Measurements from ENCODE around the gene STH.

Gene STH

GRCh38 chr17:46031920-46032319, 32.9 kb downstream of the STH start:
- H2AFZ ChIP-seq (ENCODE audit: low read depth, low read length) = no peak overlapping the region
- peaks cover 83% of the 10 kb centered on the region for H3K36me3 ChIP-seq (ENCODE audit: insufficient read depth, low read length)
- H3K4me3 ChIP-seq (ENCODE audit: low read length) = no peak overlapping the region
- H3K27me3 ChIP-seq (ENCODE audit: insufficient read depth, low read length) = no peaks in the 10 kb centered on the region
- H3K4me1 ChIP-seq (ENCODE audit: insufficient read depth, low read length) = no peaks in the 10 kb centered on the region
- H3K9me3 ChIP-seq (ENCODE audit: low read length) = no peaks in the 10 kb centered on the region

GRCh38 chr17:46032909-46033308, 33.9 kb downstream of the STH start:
- Histone ChIP-seq H2AFZ (ENCODE audit: low read depth, low read length) (no peak overlapping the region), H3K36me3 (ENCODE audit: insufficient read depth, low read length) (peaks cover 88% of the 10 kb centered on the region), H3K27me3 (ENCODE audit: insufficient read depth, low read length) (no peaks in the 10 kb centered on the region), H3K4me1 (ENCODE audit: insufficient read depth, low read length) (no peaks in the 10 kb centered on the region), H3K9me3 (ENCODE audit: low read length) (no peaks in the 10 kb centered on the region), H3K4me3 (ENCODE audit: low read length) (no peak overlapping the region)

GRCh38 chr17:46033392-46033791, 34.3 kb downstream of the STH start:
- Histone ChIP-seq H3K27me3 (ENCODE audit: insufficient read depth, low read length) (no peaks in the 10 kb centered on the region), H3K9me3 (ENCODE audit: low read length) (no peaks in the 10 kb centered on the region), H3K4me3 (ENCODE audit: low read length) (no peak overlapping the region), H3K36me3 (ENCODE audit: insufficient read depth, low read length) (peaks cover 88% of the 10 kb centered on the region), H2AFZ (ENCODE audit: low read depth, low read length) (no peak overlapping the region), H3K4me1 (ENCODE audit: insufficient read depth, low read length) (no peaks in the 10 kb centered on the region)

GRCh38 chr17:46035112-46035818, 36.2 kb downstream of the STH start:
- no peaks in the 10 kb centered on the region for H3K27me3 ChIP-seq (ENCODE audit: insufficient read depth, low read length)
- H3K36me3 ChIP-seq (ENCODE audit: insufficient read depth, low read length) = peaks cover 98% of the 10 kb centered on the region
- no peak overlapping the region for H3K4me3 ChIP-seq (ENCODE audit: low read length)
- no peak overlapping the region for H2AFZ ChIP-seq (ENCODE audit: low read depth, low read length)
- no peaks in the 10 kb centered on the region for H3K9me3 ChIP-seq (ENCODE audit: low read length)
- no peaks in the 10 kb centered on the region for H3K4me1 ChIP-seq (ENCODE audit: insufficient read depth, low read length)

GRCh38 chr17:46036491-46036890, 37.4 kb downstream of the STH start:
- Histone ChIP-seq H3K4me1 (ENCODE audit: insufficient read depth, low read length) (no peaks in the 10 kb centered on the region), H2AFZ (ENCODE audit: low read depth, low read length) (no peak overlapping the region), H3K27me3 (ENCODE audit: insufficient read depth, low read length) (no peaks in the 10 kb centered on the region), H3K9me3 (ENCODE audit: low read length) (no peaks in the 10 kb centered on the region), H3K36me3 (ENCODE audit: insufficient read depth, low read length) (peaks cover 97% of the 10 kb centered on the region), H3K4me3 (ENCODE audit: low read length) (no peak overlapping the region)

GRCh38 chr17:46037722-46038255, 38.7 kb downstream of the STH start:
- peaks cover 2% of the 10 kb centered on the region for H3K4me1 ChIP-seq (ENCODE audit: insufficient read depth, low read length)
- H3K9me3 ChIP-seq (ENCODE audit: low read length) = no peaks in the 10 kb centered on the region
- no peak overlapping the region for H3K4me3 ChIP-seq (ENCODE audit: low read length)
- no peaks in the 10 kb centered on the region for H3K27me3 ChIP-seq (ENCODE audit: insufficient read depth, low read length)
- H2AFZ ChIP-seq (ENCODE audit: low read depth, low read length) = no peak overlapping the region
- peaks cover 93% of the 10 kb centered on the region for H3K36me3 ChIP-seq (ENCODE audit: insufficient read depth, low read length)

- Histone ChIP-seq H3K9me3 (ENCODE audit: low read length) (no peaks in the 10 kb centered on the region), H3K27me3 (ENCODE audit: insufficient read depth, low read length) (no peaks in the 10 kb centered on the region), H3K36me3 (ENCODE audit: insufficient read depth, low read length) (peaks cover 90% of the 10 kb centered on the region), H3K4me3 (ENCODE audit: low read length) (no peak overlapping the region), H3K4me1 (ENCODE audit: insufficient read depth, low read length) (peaks cover 9% of the 10 kb centered on the region), H2AFZ (ENCODE audit: low read depth, low read length) (no peak overlapping the region)
Observed at GRCh38 chr17:46038414-46038813, 39.4 kb downstream of the STH start.

- no peak overlapping the region for H2AFZ ChIP-seq (ENCODE audit: low read depth, low read length)
- H3K36me3 ChIP-seq (ENCODE audit: insufficient read depth, low read length) = peaks cover 89% of the 10 kb centered on the region
- H3K4me1 ChIP-seq (ENCODE audit: insufficient read depth, low read length) = peaks cover 13% of the 10 kb centered on the region
- no peak overlapping the region for H3K4me3 ChIP-seq (ENCODE audit: low read length)
- no peaks in the 10 kb centered on the region for H3K9me3 ChIP-seq (ENCODE audit: low read length)
- H3K27me3 ChIP-seq (ENCODE audit: insufficient read depth, low read length) = no peaks in the 10 kb centered on the region
Observed at GRCh38 chr17:46038937-46039336, 39.9 kb downstream of the STH start.

- Histone ChIP-seq H2AFZ (ENCODE audit: low read depth, low read length) (no peak overlapping the region), H3K4me1 (ENCODE audit: insufficient read depth, low read length) (peaks cover 13% of the 10 kb centered on the region), H3K9me3 (ENCODE audit: low read length) (no peaks in the 10 kb centered on the region), H3K36me3 (ENCODE audit: insufficient read depth, low read length) (peaks cover 87% of the 10 kb centered on the region), H3K4me3 (ENCODE audit: low read length) (no peak overlapping the region), H3K27me3 (ENCODE audit: insufficient read depth, low read length) (no peaks in the 10 kb centered on the region)
Observed at GRCh38 chr17:46039592-46040186, 40.6 kb downstream of the STH start.

GRCh38 chr17:46042246-46042645, 43.2 kb downstream of the STH start:
- Histone ChIP-seq H3K36me3 (ENCODE audit: insufficient read depth, low read length) (peaks cover 76% of the 10 kb centered on the region), H3K4me3 (ENCODE audit: low read length) (no peak overlapping the region), H3K4me1 (ENCODE audit: insufficient read depth, low read length) (peaks cover 13% of the 10 kb centered on the region), H3K9me3 (ENCODE audit: low read length) (no peaks in the 10 kb centered on the region), H3K27me3 (ENCODE audit: insufficient read depth, low read length) (no peaks in the 10 kb centered on the region), H2AFZ (ENCODE audit: low read depth, low read length) (no peak overlapping the region)

- no peaks in the 10 kb centered on the region for H3K9me3 ChIP-seq (ENCODE audit: low read length)
- H2AFZ ChIP-seq (ENCODE audit: low read depth, low read length) = no peak overlapping the region
- no peaks in the 10 kb centered on the region for H3K27me3 ChIP-seq (ENCODE audit: insufficient read depth, low read length)
- H3K36me3 ChIP-seq (ENCODE audit: insufficient read depth, low read length) = peaks cover 76% of the 10 kb centered on the region
- peaks cover 13% of the 10 kb centered on the region for H3K4me1 ChIP-seq (ENCODE audit: insufficient read depth, low read length)
- H3K4me3 ChIP-seq (ENCODE audit: low read length) = no peak overlapping the region
Observed at GRCh38 chr17:46042925-46043324, 43.9 kb downstream of the STH start.

- Histone ChIP-seq H3K27me3 (ENCODE audit: insufficient read depth, low read length) (no peaks in the 10 kb centered on the region), H3K4me1 (ENCODE audit: insufficient read depth, low read length) (peaks cover 13% of the 10 kb centered on the region), H3K36me3 (ENCODE audit: insufficient read depth, low read length) (peaks cover 76% of the 10 kb centered on the region), H2AFZ (ENCODE audit: low read depth, low read length) (no peak overlapping the region), H3K9me3 (ENCODE audit: low read length) (no peaks in the 10 kb centered on the region), H3K4me3 (ENCODE audit: low read length) (no peak overlapping the region)
Observed at GRCh38 chr17:46043606-46044005, 44.6 kb downstream of the STH start.

- Histone ChIP-seq H2AFZ (ENCODE audit: low read depth, low read length) (no peak overlapping the region), H3K27me3 (ENCODE audit: insufficient read depth, low read length) (no peaks in the 10 kb centered on the region), H3K4me3 (ENCODE audit: low read length) (no peak overlapping the region), H3K4me1 (ENCODE audit: insufficient read depth, low read length) (peaks cover 13% of the 10 kb centered on the region), H3K36me3 (ENCODE audit: insufficient read depth, low read length) (peaks cover 73% of the 10 kb centered on the region), H3K9me3 (ENCODE audit: low read length) (no peaks in the 10 kb centered on the region)
Observed at GRCh38 chr17:46044286-46044928, 45.4 kb downstream of the STH start.
